GM12878 (cell line): Measurements from ENCODE around the gene BDH1. TPM values are rescaled to one million over a fixed set of nuclear protein-coding genes. Genes with fewer than 3 reads are reported as not detected.

Experiments used
- ATAC-seq: fragments of 200-7000 bp; cut with Tn5 transposase; 3 replicates; pipeline ENCODE4 v1.9.1; 2020; ENCODE audit warnings: mild to moderate bottlenecking, moderate library complexity
- BruUV-seq: library from RNA; stranded (reverse); fragments of 400-500 nt; replicated peaks from 2 replicates; lab custom pipeline; 2021; lab: Mats Ljungman, UMichigan
- CTCF ChIA-PET: fragments of 300-600 bp; sonication (Branson Sonifier 250); formaldehyde crosslinking; extraction: SDS; loops from one replicate; lab custom pipeline; 2021; ENCODE audit warnings: inconsistent platforms; lab: Yijun Ruan, JAX
- POLR2A ChIA-PET: fragments of 350-600 bp; formaldehyde crosslinking; extraction: SDS; loops from one replicate; lab custom pipeline; 2021; ENCODE audit warnings: inconsistent platforms; lab: Charles Lee
- RAD21 ChIA-PET: fragments of 300-600 bp; sonication (Branson Sonifier 250); formaldehyde crosslinking; loops from one replicate; lab custom pipeline; 2023; ENCODE audit warnings: antibody characterized with exemption; ENCODE audit not compliant: unreplicated experiment; lab: Charles Lee
- SMC1A ChIA-PET: fragments of 300-600 bp; sonication (Branson Sonifier 250); formaldehyde crosslinking; loops from one replicate; lab custom pipeline; 2023; ENCODE audit not compliant: unreplicated experiment, uncharacterized antibody; lab: Charles Lee
- DNase-seq: peaks from one replicate; pipeline ENCODE4 v3.0.0-alpha.2; 2011; ENCODE audit warnings: low read depth, low spot score
- FAIRE-seq: peaks from 3 replicates; lab custom pipeline; 2011; peaks lifted over from hg19 to GRCh38; lab: Jason Lieb, UNC
- H2AFZ ChIP-seq: 2 replicates; pipeline ENCODE4 v1.6.0; 2011; ENCODE audit warnings: low read depth, low read length, control low read depth; ENCODE audit not compliant: control insufficient read depth
- H3K27ac ChIP-seq: 2 replicates; pipeline ENCODE4 v1.5.1; 2011; ENCODE audit warnings: control low read depth; ENCODE audit not compliant: control insufficient read depth, insufficient read depth
- H3K27me3 ChIP-seq, 2 experiments: replicated peaks in 1 of 2; 2 replicates each; pipeline versions ENCODE4 v1.6.0 to v1.6.1; 2011; ENCODE audit warnings: low read length in 1 of 2; ENCODE audit not compliant: control insufficient read depth in 2 of 2, insufficient read depth in 2 of 2
- H3K36me3 ChIP-seq, 2 experiments: 2 replicates each; pipeline ENCODE4 v1.5.1; 2011; ENCODE audit warnings: low read length in 1 of 2; ENCODE audit not compliant: control insufficient read depth in 2 of 2, insufficient read depth in 2 of 2
- H3K4me1 ChIP-seq: 2 replicates; pipeline ENCODE4 v1.6.1; 2011; ENCODE audit warnings: mild to moderate bottlenecking, low read length, moderate library complexity, mixed read lengths; ENCODE audit not compliant: control insufficient read depth, insufficient read depth
- H3K4me2 ChIP-seq: 2 replicates; pipeline ENCODE4 v1.6.0; 2011; ENCODE audit warnings: control low read depth; ENCODE audit not compliant: control insufficient read depth, insufficient read depth
- H3K4me3 ChIP-seq: fragments of 200-600 bp; sonication (generic); 2 replicates; pipeline ENCODE4 v1.5.1; 2016
- H3K79me2 ChIP-seq: 2 replicates; pipeline ENCODE4 v1.6.0; 2011; ENCODE audit warnings: low read length; ENCODE audit not compliant: control insufficient read depth, insufficient read depth
- H3K9ac ChIP-seq: 2 replicates; pipeline ENCODE4 v1.8.0; 2011; ENCODE audit warnings: low read length, control low read depth, mixed read lengths; ENCODE audit not compliant: control insufficient read depth, insufficient read depth
- H3K9me3 ChIP-seq: replicated peaks from 3 replicates; pipeline ENCODE4 v1.5.1; 2011; ENCODE audit warnings: mild to moderate bottlenecking, low read length; ENCODE audit not compliant: control insufficient read depth, insufficient read depth
- H4K20me1 ChIP-seq: 2 replicates; pipeline ENCODE4 v1.6.0; 2011; ENCODE audit not compliant: control insufficient read depth, insufficient read depth
- ATF7 ChIP-seq: fragments of 450-650 bp; IDR thresholded peaks from 2 replicates; pipeline ENCODE4 v1.6.1; 2016; ENCODE audit warnings: low read depth, mild to moderate bottlenecking
- BCLAF1 ChIP-seq: fragments of 450-650 bp; IDR thresholded peaks from 2 replicates; pipeline ENCODE4 v1.6.1; 2017; ENCODE audit warnings: antibody characterized with exemption, mild to moderate bottlenecking, moderate library complexity
- CEBPB ChIP-seq, 2 experiments: fragments of 150-350 bp in 1 of 2; IDR thresholded peaks; 2 replicates each; pipeline ENCODE4 v1.6.1; 2012 to 2014; ENCODE audit warnings: low read depth in 2 of 2, low read length in 2 of 2, borderline replicate concordance in 1 of 2, inconsistent platforms in 1 of 2
- CHD4 ChIP-seq: fragments of 200-600 bp; sonication (generic); IDR thresholded peaks from 2 replicates; pipeline ENCODE4 v1.6.1; 2016; ENCODE audit warnings: mild to moderate bottlenecking
- E2F8 ChIP-seq: fragments of 450-650 bp; IDR thresholded peaks from 2 replicates; pipeline ENCODE4 v1.6.1; 2018; ENCODE audit warnings: mild to moderate bottlenecking, low read depth, moderate library complexity; ENCODE audit not compliant: partially characterized antibody
- MTA2 ChIP-seq: fragments of 450-650 bp; IDR thresholded peaks from 2 replicates; pipeline ENCODE4 v1.6.1; 2016; ENCODE audit warnings: low read depth, mild to moderate bottlenecking, moderate library complexity
- MYB ChIP-seq: fragments of 150-350 bp; IDR thresholded peaks from 2 replicates; pipeline ENCODE4 v1.6.1; 2014; ENCODE audit warnings: mild to moderate bottlenecking, low read depth, low read length, borderline replicate concordance
- NRF1 ChIP-seq: conservative IDR thresholded peaks from 2 replicates; pipeline ENCODE4 v1.6.1; 2011; ENCODE audit warnings: mild to moderate bottlenecking, low read depth, low read length, improper control_type of control experiment
- RCOR1 ChIP-seq: conservative IDR thresholded peaks from 2 replicates; pipeline ENCODE4 v1.6.1; 2012; ENCODE audit warnings: low read depth, low read length, improper control_type of control experiment
- SKIL ChIP-seq: fragments of 450-650 bp; IDR thresholded peaks from 2 replicates; pipeline ENCODE4 v1.6.1; 2017; ENCODE audit warnings: mild to moderate bottlenecking, low read depth, inconsistent platforms; ENCODE audit not compliant: poor library complexity, severe bottlenecking
- STAT1 ChIP-seq: fragments of 450-650 bp; conservative IDR thresholded peaks from 2 replicates; pipeline ENCODE4 v1.6.1; 2014; ENCODE audit warnings: antibody characterized with exemption, mild to moderate bottlenecking
- USF2 ChIP-seq: IDR thresholded peaks from 2 replicates; pipeline ENCODE4 v1.6.1; 2011; ENCODE audit warnings: low read depth, low read length, improper control_type of control experiment, borderline replicate concordance
- ZNF207 ChIP-seq: fragments of 450-650 bp; IDR thresholded peaks from 2 replicates; pipeline ENCODE4 v1.6.1; 2014; ENCODE audit warnings: antibody characterized with exemption, mild to moderate bottlenecking, borderline replicate concordance
- ZNF384 ChIP-seq: IDR thresholded peaks from 2 replicates; pipeline ENCODE4 v1.6.1; 2012; ENCODE audit warnings: low read depth, mild to moderate bottlenecking, low read length, improper control_type of control experiment, borderline replicate concordance
- WGBS: methylation state at CpG from one replicate; pipeline ENCODE4 v1.1.6; 2016; ENCODE audit warnings: low lambda C conversion rate; ENCODE audit not compliant: insufficient replicate concordance, insufficient coverage; ENCODE audit errors: missing lambda C conversion rate; 5-methylcytosine and 5-hydroxymethylcytosine counted together
- in situ Hi-C: fragments of 300-500 bp; cut with MboI; formaldehyde crosslinking; loops from 9 replicates; pipeline ENCODE4 v1.14.3; 2018; ENCODE audit warnings: mixed read lengths
- intact Hi-C: fragments of 100-400 bp; cut with micrococcal nuclease; formaldehyde crosslinking; loops from one replicate; pipeline ENCODE4 v1.14.2; 2022; ENCODE audit not compliant: unreplicated experiment
- polyA plus RNA-seq, 11 experiments: library from polyadenylated mRNA; depleted of rRNA in 4 of 11; unstranded in 6 of 11; stranded (reverse) in 5 of 11; fragments of >200 nt; fragmentation: Nextera tagmentation in 4 of 11; fragmentation: Illumina TruSeq in 1 of 11; extraction: Ambion mirVana in 4 of 11; extraction: Trizol in 1 of 11; gene quantifications; 1 replicate in 1 of 11; 2 replicates in 10 of 11; pipeline versions ENCODE4 v1.2.1 to v1.2.3, GENCODE V29; 2011 to 2016; ENCODE audit warnings: inconsistent platforms in 2 of 11, missing spikeins in 2 of 11, low read depth in 1 of 11
- total RNA-seq, 4 experiments: library from RNA; depleted of rRNA in 3 of 4; stranded (reverse); fragments of >200 nt in 3 of 4; fragmentation: Illumina TruSeq in 1 of 4; extraction: Trizol in 1 of 4; gene quantifications; 2 replicates each; pipeline versions ENCODE4 v1.2.1 to v1.2.3, GENCODE V29; 2013 to 2021

Gene BDH1
- total and polyA plus RNA-seq, 10 of the 15 experiments (the other 5 are each of a cell fraction or from before 2014, with no cell fraction given), result 11.3 to 84.5 (median 60.3) TPM

GRCh38 chr3:197522881-197523441, 32.8 kb downstream of the BDH1 start:
- RAD21 ChIA-PET, result no interaction called here
- Histone ChIP-seq H3K27me3 (no peaks in the 10 kb centered on the region), H3K27ac (no peak overlapping the region), H3K4me1 (no peaks in the 10 kb centered on the region), H2AFZ (no peak overlapping the region), H3K9me3 (no peaks in the 10 kb centered on the region), H3K36me3 (peaks cover 0 to 15% of the 10 kb centered on the region in 2 experiments; a peak in 3 of 4 replicates), H3K4me3 (no peak overlapping the region), H3K4me2 (no peak overlapping the region), H4K20me1 (no peaks in the 10 kb centered on the region), H3K9ac (no peak overlapping the region), H3K79me2 (no peaks in the 10 kb centered on the region)
- WGBS, result 90% methylated on average over 5 of the region's 5 CpGs
- CTCF ChIA-PET, result interaction anchor here (0.9 kb wide), 1 partner anchor 300 kb away, joined by 3 read pairs; no protein-coding TSS in a partner anchor
- SMC1A ChIA-PET, result no interaction called here
- in situ Hi-C loops, result loop anchor here (25.0 kb wide), 1 partner anchor 536 kb away; no protein-coding TSS in a partner anchor
- intact Hi-C loops, result no loop called here
- FAIRE-seq (no peak), DNase-seq (no peak), ATAC-seq (no peak)
- TF ChIP-seq ATF7, result no peak
- no peak for TF ChIP-seq RCOR1
- TF ChIP-seq NRF1, result no peak
- TF ChIP-seq STAT1, result no peak
- no peak for TF ChIP-seq BCLAF1
- no peak for TF ChIP-seq MTA2
- TF ChIP-seq SKIL, result no peak
- TF ChIP-seq ZNF207, result no peak
- no peak for TF ChIP-seq E2F8
- TF ChIP-seq USF2, result no peak
- TF ChIP-seq MYB, result no peak
- TF ChIP-seq CHD4, result no peak
- no peak for TF ChIP-seq ZNF384
- no peak for TF ChIP-seq CEBPB (IDR thresholded peaks at IDR 0.05; ENCODE audit: borderline replicate concordance in 1 of 2, low read depth in 2 of 2, low read length in 2 of 2)
- BruUV-seq, result no TSS peak
- POLR2A ChIA-PET, result no interaction called here
